Measurements from ENCODE around the gene BBS2. TPM values are rescaled to one million over a fixed set of nuclear protein-coding genes. Genes with fewer than 3 reads are reported as not detected.
A peak's percentile ranks its signal among the peaks of the same experiment; 100 is the strongest.

Gene BBS2
- polyA plus RNA-seq, 2 of the 4 experiments (the other 2 are of a cell fraction) = 44.4 to 61.4 TPM

GRCh38 chr16:56558024-56558747 lies 38.4 kb upstream of the BBS2 start:
- Histone ChIP-seq H3K4me3 (no peak overlapping the region), H3K9me3 (no peaks in the 10 kb centered on the region), H3K4me1 (peaks cover 7% of the 10 kb centered on the region; the same call in 2 of the 3 replicates), H3K27ac (no peak overlapping the region), H3K4me2 (no peak overlapping the region)
- no peak for TF ChIP-seq MAFK (IDR thresholded peaks at IDR 0.05; ENCODE audit: partially characterized antibody)
- TF ChIP-seq HOXB5 (CRISPR knock-in tag; IDR thresholded peaks at IDR 0.05) = no peak
- TF ChIP-seq NPAS2 (CRISPR knock-in tag; IDR thresholded peaks at IDR 0.05; ENCODE audit: borderline replicate concordance) = no peak
- no peak for TF ChIP-seq RCOR1 (IDR thresholded peaks at IDR 0.05; ENCODE audit: low read depth, low read length)
- TF ChIP-seq GATA3 (IDR thresholded peaks at IDR 0.05; ENCODE audit: borderline replicate concordance) = no peak
- no peak for TF ChIP-seq REST (IDR thresholded peaks at IDR 0.05)
- TF ChIP-seq CTCF (IDR thresholded peaks at IDR 0.05) = no peak
- DNase-seq (ENCODE audit: low read depth in 1 of 2, low spot score in 1 of 2) (peak; percentile 22 to 26), FAIRE-seq (no peak), ATAC-seq (peak; percentile 74 to 83)
- POLR2A ChIA-PET = no interaction called here
- 56% methylated on average over 8 of the region's 8 CpGs for WGBS (ENCODE audit: missing lambda C conversion rate)
- CTCF ChIA-PET = interaction anchor here (1.7 kb wide), 1 partner anchor 42 kb away, joined by 5 read pairs; no protein-coding TSS in a partner anchor

GRCh38 chr16:56554441-56554840 lies 34.6 kb upstream of the BBS2 start:
- FAIRE-seq (no peak), DNase-seq (ENCODE audit: low read depth in 1 of 2, low spot score in 1 of 2) (no peak), ATAC-seq (no peak)
- Histone ChIP-seq H3K4me2 (no peak overlapping the region), H3K4me3 (no peak overlapping the region), H3K27ac (no peak overlapping the region), H3K4me1 (peaks cover 7% of the 10 kb centered on the region; the same call in 2 of the 3 replicates), H3K9me3 (no peaks in the 10 kb centered on the region)
- WGBS (ENCODE audit: missing lambda C conversion rate) = 59% methylated on average over 10 of the region's 10 CpGs
- ChIA-PET CTCF (interaction anchor here (0.6 kb wide), 1 partner anchor 132 kb away, joined by 3 read pairs; no protein-coding TSS in a partner anchor), POLR2A (no interaction called here)
- TF ChIP-seq GATA3 (IDR thresholded peaks at IDR 0.05; ENCODE audit: borderline replicate concordance) = no peak
- TF ChIP-seq FOXS1 (CRISPR knock-in tag; IDR thresholded peaks at IDR 0.05) = no peak

- no peak for TF ChIP-seq PHF8 (IDR thresholded peaks at IDR 0.05; ENCODE audit: borderline replicate concordance, low read depth)
- TF ChIP-seq RFX5 (IDR thresholded peaks at IDR 0.05) = no peak
- no peak for TF ChIP-seq JUN (IDR thresholded peaks at IDR 0.05)
- no peak for TF ChIP-seq ZC3H11A (IDR thresholded peaks at IDR 0.05)
- TF ChIP-seq MYC (IDR thresholded peaks at IDR 0.05; ENCODE audit: borderline replicate concordance, low read length) = no peak
- TF ChIP-seq CTCF (IDR thresholded peaks at IDR 0.05) = no peak
- TF ChIP-seq CHD2 (IDR thresholded peaks at IDR 0.05; ENCODE audit: low read length, partially characterized antibody) = no peak
- no peak overlapping the region for H3K27ac ChIP-seq
- FAIRE-seq (no peak), ATAC-seq (no peak), DNase-seq (ENCODE audit: low read depth in 1 of 2, low spot score in 1 of 2) (no peak)
- ChIA-PET CTCF (interaction anchor here (0.8 to 1.0 kb wide), 4 partner anchors 12 to 150 kb away, joined by 3 to 7 read pairs (median 4); no protein-coding TSS in a partner anchor), POLR2A (no interaction called here)
- no peak overlapping the region for H3K4me3 ChIP-seq
- 48% methylated on average over 11 of the region's 11 CpGs for WGBS (ENCODE audit: missing lambda C conversion rate)
- no peaks in the 10 kb centered on the region for H3K4me1 ChIP-seq
- no peak overlapping the region for H3K4me2 ChIP-seq
- H3K9me3 ChIP-seq = no peaks in the 10 kb centered on the region
Observed at GRCh38 chr16:56551796-56552738, 32.2 kb upstream of the BBS2 start.

All from A549 (cell line).